HG02571 (cell line): ENCODE results near the gene BCAS4.

Experiments used
- ATAC-seq: cut with Tn5 transposase; IDR thresholded peaks from one replicate; pipeline ENCODE4 v1.9.1; 2021; ENCODE audit warnings: mild to moderate bottlenecking, moderate library complexity; ENCODE audit not compliant: unreplicated experiment

The BCAS4 gene

DNA sequence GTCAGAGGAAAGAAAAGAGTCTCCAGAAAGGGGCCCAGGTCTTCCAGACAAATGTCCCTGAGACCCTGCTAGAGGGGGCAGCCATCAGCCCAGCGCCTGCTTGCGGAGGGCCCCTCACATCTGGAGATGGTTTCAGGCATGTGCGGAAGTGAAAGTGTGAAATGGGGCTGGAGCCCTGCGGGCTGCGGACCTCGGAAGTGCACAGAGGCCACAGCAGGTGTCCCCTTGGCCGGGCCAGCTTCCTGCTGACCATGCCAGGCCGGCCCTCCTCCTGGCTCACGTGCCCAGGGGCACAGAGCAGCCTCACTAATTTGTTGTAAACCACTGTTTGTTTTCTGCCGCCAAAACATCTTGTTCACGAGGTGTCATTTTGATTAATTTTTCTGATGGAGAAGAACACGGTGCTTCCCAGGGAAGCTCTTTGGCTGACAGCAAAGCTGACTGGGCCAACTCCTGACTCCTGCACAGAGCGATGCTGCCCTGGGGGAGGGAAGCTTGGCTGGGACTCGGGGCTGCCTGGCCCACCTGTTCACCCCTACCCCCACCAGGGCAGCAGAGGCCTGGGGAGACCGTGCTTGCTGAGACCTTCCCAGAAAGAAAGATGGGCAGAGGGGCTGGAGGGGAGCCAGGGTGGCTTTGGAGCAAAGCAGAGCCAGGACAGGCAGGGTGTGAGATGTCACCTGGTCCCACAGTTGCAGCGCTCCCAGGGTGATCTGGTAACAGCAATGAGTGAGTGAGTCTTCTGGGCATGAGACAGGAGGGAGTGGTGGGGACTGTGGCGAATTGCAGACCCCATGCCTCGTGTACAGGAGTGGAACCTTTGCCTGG, 54.2 kb downstream of the BCAS4 start:
- ATAC-seq, result no peak

DNA sequence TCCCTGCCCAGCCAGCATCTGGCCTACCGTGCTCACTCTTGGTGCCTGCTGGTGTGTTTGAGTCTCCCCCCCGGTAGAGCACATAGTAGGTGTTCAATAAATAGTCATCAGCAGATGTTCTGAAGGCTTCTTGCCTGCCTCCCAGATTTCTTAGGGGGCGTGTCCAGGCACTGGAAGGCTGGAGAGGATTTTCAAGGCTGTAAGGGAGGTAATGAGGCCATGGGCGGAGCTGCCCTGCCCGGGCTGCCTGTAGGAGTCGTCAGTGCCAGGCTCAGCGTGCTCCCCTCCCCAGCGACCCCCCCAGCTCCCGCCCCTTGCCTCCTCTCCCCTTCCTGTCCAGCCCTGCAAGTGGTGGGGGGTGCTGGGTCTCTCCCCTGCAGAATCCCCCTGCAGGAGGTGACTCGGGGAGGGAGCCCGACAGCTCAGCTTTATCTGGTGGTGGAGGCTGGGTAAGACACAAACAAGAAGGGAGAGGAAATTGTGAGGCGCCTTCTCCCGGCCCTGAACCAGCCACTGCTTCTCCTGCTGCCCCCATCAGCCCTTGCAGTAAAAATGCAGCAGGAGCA, 55.9 kb downstream of the BCAS4 start:
- ATAC-seq, result no peak

DNA sequence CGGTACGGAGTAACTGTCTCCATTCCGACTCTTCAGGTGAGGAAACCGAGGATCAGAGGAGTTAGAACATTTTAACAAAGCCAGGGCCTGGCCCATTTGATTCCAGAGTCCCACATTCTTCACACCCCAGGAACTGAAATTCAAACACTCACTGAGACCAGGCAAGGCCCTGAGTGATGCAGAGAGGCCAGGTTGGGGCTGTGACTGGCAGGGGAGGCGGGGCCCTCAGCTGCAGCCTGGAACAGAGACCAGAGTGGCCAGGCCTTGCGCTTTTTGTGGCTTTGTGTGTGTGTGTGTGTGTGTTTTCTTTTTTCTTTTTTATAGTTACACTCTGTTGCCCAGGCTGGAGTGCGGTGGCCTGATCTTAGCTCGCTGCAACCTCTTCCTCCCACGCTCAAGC, 57.2 kb downstream of the BCAS4 start:
- ATAC-seq, result no peak

GRCh38 chr20:50854506-50855249, 59.8 kb downstream of the BCAS4 start:
- no peak for ATAC-seq

- no peak for ATAC-seq
These were observed 60.9 kb downstream of the BCAS4 start for GRCh38 chr20:50855498-50856474.

DNA sequence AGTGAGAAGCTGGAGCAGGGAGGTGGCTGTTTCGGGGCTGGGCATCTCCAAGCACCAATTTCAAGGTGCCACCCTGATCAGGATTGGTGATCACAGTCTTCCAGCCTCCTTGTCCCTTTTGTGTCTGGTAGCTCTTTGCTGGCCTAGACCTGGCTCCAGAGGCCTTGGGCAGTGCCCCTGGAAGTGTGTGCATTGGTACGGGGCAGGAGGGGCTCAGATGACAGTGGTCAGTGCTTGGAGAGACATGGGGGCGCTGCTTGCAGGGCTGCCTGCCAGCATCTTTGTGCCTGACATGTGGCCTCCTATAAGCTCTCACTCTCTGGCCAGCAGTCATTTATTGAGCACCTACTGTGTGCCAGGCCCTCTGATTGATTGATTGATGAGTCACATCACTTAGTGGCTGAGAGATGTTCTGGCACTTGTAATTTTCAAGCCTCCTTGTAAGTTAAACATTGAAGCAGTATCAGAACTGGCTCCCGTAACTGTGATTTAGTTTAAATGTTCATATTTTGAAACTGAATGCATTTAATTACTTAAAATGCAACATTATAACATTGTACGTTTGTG, 61.7 kb downstream of the BCAS4 start:
- ATAC-seq, result no peak

DNA sequence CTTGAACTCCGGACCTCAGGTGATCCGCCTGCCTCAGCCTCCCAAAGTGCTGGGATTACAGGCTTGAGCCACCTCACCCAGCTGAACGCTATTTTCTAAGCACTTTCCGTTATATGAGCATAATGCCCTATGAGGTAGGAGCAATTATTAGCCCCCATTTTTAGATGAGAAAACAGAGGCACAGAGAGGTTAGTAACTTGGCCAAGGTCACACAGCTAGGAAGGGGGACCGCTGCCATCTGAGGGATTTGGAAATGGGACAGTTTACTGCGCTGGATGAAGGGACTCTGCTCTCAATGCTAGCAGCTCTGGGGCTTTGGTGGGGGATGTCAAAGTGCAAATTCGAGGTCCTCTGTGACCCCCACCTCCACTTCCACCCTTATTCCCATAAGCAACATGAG, 62.5 kb downstream of the BCAS4 start:
- ATAC-seq, result no peak

DNA sequence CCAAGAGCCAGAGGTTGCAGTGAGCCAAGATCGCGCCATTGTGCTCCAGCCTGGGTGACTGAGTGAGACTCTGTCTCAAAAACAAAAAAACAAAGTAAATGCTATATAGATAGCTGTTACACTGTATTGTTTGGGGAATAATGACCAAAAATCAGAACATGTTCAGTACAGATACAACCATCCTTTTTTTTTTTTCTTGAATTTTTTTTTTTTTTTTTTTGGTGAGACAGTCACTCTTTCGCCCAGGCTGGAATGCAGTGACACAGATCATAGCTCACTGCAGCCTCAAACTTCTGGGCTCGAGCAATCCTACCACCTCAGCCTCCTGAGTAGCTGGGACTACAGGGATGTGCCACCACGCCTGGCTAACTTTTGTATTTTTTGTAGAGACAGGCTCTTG, 63.7 kb downstream of the BCAS4 start:
- ATAC-seq, result no peak

DNA sequence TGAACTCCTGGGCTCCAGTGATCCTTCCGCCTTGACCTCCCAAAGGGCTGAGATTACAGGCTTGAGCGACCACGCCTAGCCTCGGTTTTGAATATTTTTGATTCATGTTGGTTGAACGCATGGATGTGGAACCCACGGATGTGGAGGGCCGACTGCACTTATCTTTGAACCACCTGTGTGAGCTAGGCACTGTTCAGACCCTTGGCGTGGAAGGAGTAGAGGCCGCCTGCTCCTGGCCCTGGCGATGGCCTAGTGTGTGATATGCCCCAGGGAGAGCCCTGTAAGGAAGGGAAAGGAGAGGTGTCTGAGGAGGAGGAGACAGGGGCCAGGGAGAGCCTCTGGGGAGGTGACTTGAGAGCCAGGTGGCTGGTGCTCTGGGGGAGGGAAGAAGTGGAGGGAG, 64.3 kb downstream of the BCAS4 start:
- ATAC-seq, result no peak

DNA sequence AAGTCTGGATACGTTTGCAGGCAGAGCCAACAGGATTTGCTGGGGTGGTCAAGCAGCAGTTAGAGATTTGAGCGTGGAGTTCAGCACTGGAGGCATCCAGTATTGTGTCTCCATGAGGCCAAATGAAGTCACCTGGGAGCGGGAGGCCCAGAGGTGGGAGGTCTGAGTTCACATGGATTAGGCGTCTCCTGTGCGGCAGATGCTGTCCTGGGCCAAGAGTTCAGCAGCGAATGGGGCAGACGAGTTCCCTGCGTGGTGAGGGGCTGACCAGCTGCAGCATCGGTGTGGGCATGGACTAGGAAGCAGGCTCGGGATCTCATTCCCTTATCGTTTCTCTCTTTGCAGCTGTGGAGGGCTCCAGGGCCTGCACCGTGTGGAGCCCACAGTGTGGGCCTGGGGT, 66.2 kb downstream of the BCAS4 start:
- no peak for ATAC-seq

DNA sequence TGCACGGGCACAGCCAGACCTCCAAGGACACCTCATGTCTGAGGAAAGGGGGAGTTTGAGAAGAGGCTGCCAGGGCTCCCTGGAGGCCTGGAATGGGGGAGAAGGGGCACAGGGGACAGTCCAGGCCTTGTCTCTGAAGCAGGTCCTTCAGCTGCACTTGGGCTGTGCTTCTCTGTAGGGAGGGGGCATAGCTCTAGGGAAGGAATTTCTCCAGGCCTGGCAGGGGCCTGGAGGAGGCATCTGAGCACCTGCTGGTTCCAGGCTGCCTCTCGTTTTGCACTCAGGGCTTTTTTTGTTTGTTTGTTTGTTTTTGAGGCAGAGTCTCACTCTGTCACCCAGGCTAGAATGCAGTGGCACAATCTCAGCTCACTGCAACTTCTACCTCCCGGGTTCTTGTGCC, 67.7 kb downstream of the BCAS4 start:
- ATAC-seq, result no peak

- ATAC-seq, result no peak
These were observed 70.3 kb downstream of the BCAS4 start for GRCh38 chr20:50865114-50865513.

DNA sequence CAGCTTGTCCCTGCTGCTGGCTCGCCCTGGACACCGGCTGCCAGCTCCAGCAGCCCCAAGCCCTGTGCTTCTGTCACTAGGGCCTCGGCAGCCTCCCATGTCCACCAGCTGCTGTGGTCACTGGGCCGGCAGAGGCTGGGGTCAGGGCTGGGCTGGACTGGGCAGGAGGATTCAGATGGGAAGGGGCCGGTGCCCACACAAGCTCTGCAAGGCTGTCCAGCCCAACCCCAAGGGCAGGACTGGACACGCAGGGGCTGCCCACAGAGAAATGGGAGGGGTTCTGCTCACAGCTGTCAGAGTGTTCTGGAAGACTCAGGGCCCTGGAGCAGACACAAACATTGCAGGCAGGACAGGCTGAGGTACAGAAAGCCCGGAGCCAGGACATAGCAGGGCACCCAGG, 70.7 kb downstream of the BCAS4 start:
- ATAC-seq, result no peak

DNA sequence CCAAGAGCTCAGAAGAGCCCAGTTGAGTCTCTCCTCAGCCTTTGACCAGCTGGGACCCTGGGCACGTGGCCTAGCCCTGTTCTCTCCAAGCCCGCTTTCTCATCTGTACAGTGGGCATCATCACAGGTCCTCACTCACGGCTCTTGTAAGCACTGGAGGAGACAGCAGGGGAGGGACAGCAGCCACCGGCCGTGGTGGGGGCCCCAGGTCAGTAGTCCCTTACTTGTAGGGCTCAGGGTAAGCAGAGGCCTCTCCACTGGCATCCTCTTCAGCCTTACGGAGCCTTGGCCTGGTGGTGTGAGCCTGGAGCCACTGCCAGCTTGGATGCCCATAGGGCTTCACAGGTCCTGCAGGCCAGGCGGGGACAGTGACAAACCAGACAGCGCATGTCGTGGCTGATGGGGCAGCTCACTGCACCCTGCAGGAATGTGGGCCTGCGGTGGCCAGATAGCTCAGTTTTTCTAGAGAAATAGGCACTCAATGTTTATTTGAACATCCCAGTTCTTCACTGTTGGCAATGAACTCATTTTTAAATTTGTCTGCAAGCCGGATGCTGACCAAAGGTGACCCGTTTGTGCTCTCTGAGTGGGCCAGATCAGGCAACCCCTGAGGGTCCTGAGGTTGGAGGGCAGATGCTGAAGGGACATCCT, 71.3 kb downstream of the BCAS4 start:
- ATAC-seq, result no peak

DNA sequence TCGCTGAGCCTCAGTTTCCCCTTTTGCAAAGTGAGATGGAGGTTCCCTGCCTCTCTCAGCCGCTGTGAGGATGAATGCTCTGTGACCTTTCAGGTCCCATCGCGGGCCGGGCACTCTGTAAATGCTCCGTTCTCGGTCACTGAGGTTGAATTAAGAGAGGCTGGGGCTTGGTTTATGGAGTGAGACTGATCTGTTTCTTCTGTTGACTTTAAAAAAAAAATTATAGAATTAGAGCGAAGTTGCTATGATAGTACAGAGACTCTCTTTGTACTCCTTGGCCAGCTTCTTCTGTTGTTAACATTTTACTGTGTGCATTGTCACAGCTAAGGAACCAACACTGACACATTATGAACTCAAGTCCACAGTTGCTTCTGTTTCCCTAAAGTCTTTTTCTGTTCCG, 72.0 kb downstream of the BCAS4 start:
- no peak for ATAC-seq

DNA sequence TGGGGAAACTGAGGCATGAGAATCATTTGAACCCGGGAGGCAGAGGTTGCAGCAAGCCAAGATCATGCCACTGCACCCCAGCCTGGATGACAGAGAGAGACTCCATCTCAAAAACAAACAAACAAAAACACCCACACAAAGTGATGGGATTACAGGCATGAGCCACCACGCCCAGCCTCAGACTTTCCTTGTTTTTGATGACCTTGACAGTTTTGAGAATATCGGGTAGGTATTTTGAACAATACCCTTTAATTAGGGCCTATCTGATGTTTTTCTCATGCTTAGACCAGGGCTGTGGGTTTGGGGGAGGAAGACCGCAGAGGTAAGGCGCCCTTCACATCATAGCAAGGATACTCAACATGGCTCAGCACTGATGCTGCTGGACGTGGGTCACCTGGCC, 72.9 kb downstream of the BCAS4 start:
- no peak for ATAC-seq

GRCh38 chr20:50868509-50869495, 73.9 kb downstream of the BCAS4 start:
- no peak for ATAC-seq

- no peak for ATAC-seq
These were observed 75.8 kb downstream of the BCAS4 start for GRCh38 chr20:50870561-50871161.
